GM21381 (cell line): ENCODE measurements around the gene TLK1.
A peak's percentile ranks its signal among the peaks of the same experiment; 100 is the strongest.
"Not testable (repeated sequence)": the region's sequence is repeated elsewhere in the genome, so short reads cannot be mapped to it uniquely, and the experiment has no call there.

ENCODE experiments used
- ATAC-seq: cut with Tn5 transposase; IDR thresholded peaks from one replicate; pipeline ENCODE4 v1.9.1; 2021; ENCODE audit warnings: mild to moderate bottlenecking, moderate library complexity; ENCODE audit not compliant: unreplicated experiment

TLK1 gene

GRCh38 chr2:171086352-171087290, 74.1 kb downstream of the TLK1 start:
- ATAC-seq = no peak

DNA sequence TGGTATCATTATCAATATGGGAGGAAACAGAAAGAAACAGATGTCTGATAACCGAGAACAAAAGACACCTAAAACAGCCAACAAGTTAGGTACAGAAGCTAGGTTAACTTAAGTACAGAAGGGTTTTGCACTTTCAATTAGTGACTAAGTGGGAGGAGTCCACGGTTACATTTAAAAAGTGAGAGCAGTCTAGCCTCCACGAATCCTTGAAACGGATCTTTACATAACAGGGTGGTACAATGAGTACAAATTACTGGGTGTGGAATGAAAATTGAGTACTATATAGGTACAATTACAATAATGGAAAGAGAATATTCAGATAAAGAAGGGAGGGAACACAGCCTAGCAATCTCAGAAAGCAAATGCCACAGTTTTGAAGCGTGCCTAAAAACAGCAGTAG, 76.6 kb downstream of the TLK1 start:
- ATAC-seq = no peak

- no peak for ATAC-seq
Observed at GRCh38 chr2:171083451-171083850, 77.2 kb downstream of the TLK1 start.

- ATAC-seq = no peak
Observed at GRCh38 chr2:171081649-171082111, 79.0 kb downstream of the TLK1 start.

DNA sequence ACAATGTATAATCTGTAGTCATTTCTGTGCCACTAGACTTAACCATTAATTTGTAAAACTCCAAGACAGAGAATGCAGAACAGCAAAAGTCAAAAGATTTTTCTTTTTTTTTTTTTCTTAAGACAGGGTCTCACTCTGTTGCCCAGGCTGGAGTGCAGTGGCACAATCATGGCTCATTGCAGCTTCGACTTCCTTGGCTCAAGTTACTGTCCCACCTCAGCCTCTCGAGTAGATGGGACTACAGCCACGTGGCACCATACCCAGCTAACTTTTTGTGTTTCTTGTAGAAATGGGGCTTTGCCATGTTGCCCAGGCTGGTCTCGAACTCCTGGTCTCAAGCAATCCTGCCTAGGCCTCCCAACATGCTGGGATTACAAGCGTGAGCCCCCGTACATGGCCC, 80.1 kb downstream of the TLK1 start:
- no peak for ATAC-seq

DNA sequence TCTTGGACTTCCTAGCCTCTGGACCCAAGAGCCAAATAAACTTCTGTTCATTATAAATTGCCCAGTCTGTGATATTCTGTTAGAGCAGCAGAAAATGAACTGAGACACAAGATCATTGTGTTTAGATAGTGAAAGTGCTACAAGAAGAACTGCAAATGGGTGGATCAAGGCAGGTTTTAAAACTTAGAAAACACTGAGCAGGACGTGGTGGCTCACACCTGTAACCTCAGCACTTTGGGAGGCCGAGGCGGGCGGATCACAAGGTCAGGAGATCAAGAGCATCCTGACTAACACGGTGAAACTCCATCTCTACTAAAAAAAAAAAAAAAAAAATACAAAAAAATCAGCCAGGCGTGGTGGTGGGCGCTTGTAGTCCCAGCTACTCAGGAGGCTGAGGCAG, 84.3 kb downstream of the TLK1 start:
- ATAC-seq = not testable (repeated sequence)

DNA sequence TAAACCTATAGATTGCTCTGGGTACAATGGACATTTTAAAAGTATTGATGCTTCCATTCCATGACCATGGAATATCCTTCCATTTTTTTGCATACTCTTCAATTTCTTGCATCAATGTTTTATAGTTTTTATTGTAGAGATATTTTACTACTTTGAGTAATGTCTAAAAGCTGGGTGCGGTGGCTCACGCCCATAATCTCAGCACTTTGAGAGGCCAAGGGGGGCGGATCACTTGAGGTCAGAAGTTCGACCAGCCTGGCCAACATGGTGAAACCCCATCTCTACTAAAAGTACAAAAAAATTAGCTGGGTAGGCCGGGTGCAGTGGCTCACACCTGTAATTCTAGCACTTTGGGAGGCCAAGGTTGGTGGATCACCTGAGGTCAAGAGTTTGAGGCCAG, 88.5 kb downstream of the TLK1 start:
- ATAC-seq = no peak

- ATAC-seq = no peak
Observed at GRCh38 chr2:171069286-171069956, 91.3 kb downstream of the TLK1 start.

DNA sequence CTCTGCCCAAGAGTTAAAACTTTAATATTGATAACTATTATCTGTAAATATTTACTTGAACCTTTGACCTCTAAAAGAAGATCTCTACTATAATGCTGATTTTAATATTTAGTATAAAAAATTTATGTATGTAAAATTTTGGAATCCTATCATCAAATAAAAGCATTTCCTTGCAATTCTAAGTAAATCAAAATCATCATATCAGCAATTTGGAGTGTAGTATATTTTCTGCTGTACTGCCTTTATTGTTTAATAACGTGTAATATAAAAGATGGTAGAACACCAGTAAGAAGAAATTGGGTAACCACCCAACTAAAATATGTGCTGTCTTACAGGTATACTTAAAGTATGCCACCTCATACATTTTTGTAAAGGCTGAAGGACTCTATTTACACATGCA, 94.6 kb downstream of the TLK1 start:
- ATAC-seq = no peak

- ATAC-seq = no peak
Observed at GRCh38 chr2:171057575-171057974, 103.1 kb downstream of the TLK1 start.

DNA sequence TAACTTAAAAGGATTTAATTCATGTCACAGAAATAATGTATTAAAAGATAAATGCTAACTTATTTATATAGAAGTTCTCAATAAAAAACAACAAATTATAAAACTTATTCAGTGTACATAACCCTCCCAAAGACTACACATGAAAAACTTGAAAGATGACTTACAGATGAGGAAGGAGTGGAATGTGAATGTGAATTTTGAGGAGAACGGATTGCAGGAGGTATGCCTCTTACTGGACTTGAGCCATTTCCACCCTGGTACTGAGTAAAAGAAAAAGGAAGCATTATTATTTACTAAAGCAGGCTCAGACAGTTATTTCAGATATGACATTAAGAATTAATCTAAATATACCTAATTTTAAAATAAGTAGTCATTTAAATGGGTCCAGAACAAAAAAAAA, 104.4 kb downstream of the TLK1 start:
- ATAC-seq = no peak

GRCh38 chr2:171049691-171050090, 111.0 kb downstream of the TLK1 start:
- no peak for ATAC-seq

DNA sequence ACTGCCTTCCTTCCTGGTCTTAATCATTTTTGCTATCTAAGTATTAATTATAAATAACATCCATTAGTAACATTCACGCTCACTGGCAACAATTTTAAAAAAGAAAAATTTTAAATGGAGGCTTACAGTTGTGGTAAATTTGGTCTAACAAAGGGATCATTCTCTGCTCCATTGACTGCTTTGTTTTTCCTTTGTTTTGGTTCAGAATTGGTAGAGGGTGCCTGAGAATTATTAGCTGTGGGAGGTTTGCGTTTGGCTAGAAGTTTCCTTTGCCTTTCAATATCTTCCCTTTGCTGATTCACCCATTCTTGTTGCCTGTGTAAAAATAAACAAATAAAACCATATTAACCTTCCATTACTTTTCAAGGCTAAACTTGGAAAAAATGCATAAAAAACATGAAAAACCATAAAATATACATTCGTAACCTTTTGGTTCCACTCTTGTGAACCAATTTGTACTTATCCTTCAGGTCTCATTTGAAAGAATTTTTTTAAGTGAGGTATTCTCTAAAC, 114.6 kb downstream of the TLK1 start:
- ATAC-seq = no peak

GRCh38 chr2:171044416-171044815, 116.3 kb downstream of the TLK1 start:
- ATAC-seq = no peak

GRCh38 chr2:171042253-171042969, 118.3 kb downstream of the TLK1 start:
- ATAC-seq = no peak

- no peak for ATAC-seq
Observed at GRCh38 chr2:171036532-171036931, 124.2 kb downstream of the TLK1 start.

DNA sequence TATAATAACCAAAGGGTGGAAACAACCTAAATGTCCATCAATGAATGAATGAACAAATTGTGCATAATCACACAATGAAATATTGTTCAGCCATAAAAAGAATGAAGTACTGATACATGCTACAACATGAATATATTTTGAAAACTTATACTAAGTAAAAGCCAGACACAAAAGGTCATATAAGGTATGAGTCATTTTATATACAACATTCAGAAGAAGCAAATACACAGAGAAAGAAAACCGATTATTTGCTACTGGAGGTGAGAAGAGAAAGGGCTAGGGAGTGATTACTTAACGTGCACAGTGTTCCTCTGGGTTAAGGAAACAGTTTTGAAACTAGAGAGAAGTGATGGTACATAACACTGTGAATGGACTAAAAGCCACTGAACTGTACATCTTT, 126.4 kb downstream of the TLK1 start:
- no peak for ATAC-seq

- ATAC-seq = no peak
Observed at GRCh38 chr2:171025214-171025613, 135.5 kb downstream of the TLK1 start.

- ATAC-seq = peak; percentile 93
Observed at GRCh38 chr2:171018522-171018921, 142.2 kb downstream of the TLK1 start.

DNA sequence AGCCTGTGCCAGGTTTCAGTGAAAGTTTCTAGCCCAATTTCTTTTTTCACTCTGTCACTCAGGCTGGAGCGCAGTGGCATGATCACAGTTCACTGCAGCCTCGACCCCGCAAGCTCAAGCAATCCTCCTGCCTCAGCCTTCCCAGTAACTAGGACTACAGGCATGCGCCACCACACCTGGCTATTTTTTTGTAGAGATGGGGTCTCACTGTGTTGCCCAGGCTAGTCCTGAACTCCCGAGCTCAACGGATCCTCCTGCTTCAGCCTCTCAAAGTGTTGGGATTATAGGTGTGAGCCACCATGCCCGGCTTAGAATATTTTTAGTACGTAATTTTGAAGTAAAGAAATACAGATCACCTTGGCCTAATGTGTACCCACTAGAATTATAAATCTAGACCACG, 144.6 kb downstream of the TLK1 start:
- no peak for ATAC-seq

GRCh38 chr2:171013851-171014250, 146.8 kb downstream of the TLK1 start:
- no peak for ATAC-seq
